OCI-LY3 (cell line): Measurements from ENCODE around the gene DNAH10.

ENCODE experiments used
- CTCF ChIP-seq: fragments of 200-600, 300-600 bp; sonication (generic); IDR thresholded peaks from 2 replicates; pipeline ENCODE4 v1.5.1; 2014; ENCODE audit warnings: antibody characterized with exemption, low read length, low read depth
- EZH2phosphoT487 ChIP-seq: fragments of 200-600 bp; shearing (Covaris generic); IDR thresholded peaks from 2 replicates; pipeline ENCODE4 v1.6.1; 2018; ENCODE audit warnings: antibody characterized with exemption, mixed run types, low read depth

- TF ChIP-seq CTCF (no peak), EZH2phosphoT487 (no peak)
Observed at GRCh38 chr12:123984903-123985302, 222.8 kb downstream of the DNAH10 start.
